HG03439 (cell line): ENCODE results near the gene NPAS3.

Experiments used
- ATAC-seq: cut with Tn5 transposase; IDR thresholded peaks from one replicate; pipeline ENCODE4 v1.9.1; 2021; ENCODE audit warnings: mild to moderate bottlenecking, moderate library complexity; ENCODE audit not compliant: unreplicated experiment

The NPAS3 gene

GRCh38 chr14:32938719-32939253 is at the start of gene NPAS3:
Gene NPAS3, plus strand, starts transcription at chr14:32938879.
- no peak for ATAC-seq

GRCh38 chr14:32896979-32897697 is 41.5 kb upstream of the NPAS3 start:
- no peak for ATAC-seq

DNA sequence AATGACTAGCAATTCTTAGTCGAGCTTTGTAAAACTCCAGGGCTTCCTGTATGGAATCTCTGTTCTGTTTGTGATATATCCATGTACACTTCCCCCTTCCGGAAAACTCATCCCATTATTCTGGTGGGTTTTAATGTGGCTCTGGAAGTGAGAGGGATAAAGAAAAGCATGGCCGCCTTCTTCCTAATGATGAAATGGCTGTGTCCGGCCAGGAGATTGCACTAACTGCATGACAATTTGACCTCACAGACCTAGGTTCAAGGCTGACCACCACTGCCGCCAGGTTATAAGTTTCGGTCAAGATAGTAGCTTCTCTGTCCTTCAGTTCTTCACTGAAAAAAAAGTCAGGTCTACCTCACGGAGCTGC is 41.0 kb upstream of the NPAS3 start:
- ATAC-seq = no peak

DNA sequence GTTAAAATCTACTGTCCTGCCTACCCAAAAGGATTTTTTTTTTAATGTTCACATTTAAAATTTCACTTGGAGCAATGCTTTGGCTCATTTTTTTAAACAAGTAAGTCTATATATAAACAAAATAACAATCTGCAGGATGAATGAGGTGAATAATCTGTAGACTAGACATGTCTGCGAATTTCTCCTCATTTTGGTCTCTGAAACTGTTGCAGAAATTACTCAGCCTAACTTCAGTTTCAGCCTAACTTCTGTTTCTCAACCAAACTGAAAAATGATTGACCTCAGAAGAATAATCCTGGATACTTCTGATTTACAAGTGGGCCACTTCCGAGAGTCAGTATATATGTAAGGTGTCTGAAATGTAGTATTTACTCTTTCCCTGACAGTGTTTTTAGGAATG is 39.8 kb upstream of the NPAS3 start:
- no peak for ATAC-seq

DNA sequence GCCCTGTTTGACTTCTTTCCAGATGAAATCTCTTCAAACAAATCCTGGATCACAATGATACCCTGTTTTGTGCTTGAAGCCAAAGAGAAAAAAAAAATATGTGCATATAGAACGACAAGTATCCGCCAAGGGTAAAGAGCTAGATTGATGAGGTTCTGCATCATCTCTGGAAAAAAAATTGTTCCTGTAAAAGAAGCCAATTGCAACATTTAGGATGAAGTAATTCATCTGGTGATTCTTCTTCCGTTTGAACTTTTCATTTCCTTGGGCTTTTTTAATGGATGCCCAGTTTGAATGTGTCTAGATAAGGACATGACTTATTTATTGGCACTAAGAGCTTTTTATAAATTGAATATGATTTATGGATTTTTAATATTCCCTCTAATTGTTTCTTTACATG is 38.1 kb upstream of the NPAS3 start:
- no peak for ATAC-seq

GRCh38 chr14:32905013-32905412 is 33.7 kb upstream of the NPAS3 start:
- ATAC-seq = no peak

- ATAC-seq = no peak
These were observed 32.0 kb upstream of the NPAS3 start for GRCh38 chr14:32906672-32907071.

GRCh38 chr14:32908196-32909084 is 30.2 kb upstream of the NPAS3 start:
- no peak for ATAC-seq

- no peak for ATAC-seq
These were observed 25.0 kb upstream of the NPAS3 start for GRCh38 chr14:32913725-32914124.

DNA sequence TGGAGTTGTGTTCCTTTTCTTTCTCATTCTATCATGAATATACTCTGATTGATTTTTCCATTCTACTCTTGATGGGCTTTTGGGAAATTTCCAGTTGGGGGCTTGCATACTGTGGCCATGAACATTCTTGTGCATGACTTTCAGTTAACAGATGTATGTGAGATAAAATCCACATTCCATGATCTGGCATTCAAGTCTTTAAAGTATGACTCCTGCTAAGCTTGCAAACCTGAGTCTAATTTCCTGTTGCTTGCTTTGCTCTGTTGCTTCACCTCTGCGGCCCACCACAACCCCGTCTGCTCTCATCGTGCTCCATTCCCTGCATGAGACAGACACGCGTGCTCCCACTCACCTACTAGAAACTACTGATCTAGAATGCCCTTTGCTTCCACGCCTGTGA is 24.3 kb upstream of the NPAS3 start:
- ATAC-seq = no peak

- ATAC-seq = no peak
These were observed 17.9 kb upstream of the NPAS3 start for GRCh38 chr14:32920696-32921276.

DNA sequence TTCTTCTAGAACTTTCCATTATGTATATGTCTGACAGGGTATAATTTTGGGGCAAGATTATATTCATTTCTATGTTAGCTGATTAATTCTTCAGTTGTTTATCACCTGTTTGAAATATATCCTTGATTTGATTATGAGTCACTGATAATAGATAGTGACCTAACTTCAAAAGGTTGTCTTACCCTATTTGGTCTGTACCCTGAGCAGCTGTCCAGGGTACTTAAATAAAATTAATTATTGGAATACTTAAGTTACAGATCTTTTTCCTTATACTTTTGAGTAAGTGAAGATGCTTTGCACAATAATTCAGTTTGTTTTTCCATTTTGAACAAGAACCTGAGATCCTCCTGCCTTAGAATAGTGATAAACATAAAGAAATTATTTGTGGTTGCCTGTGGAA is 13.2 kb upstream of the NPAS3 start:
- no peak for ATAC-seq

GRCh38 chr14:32932302-32932913 is 6.3 kb upstream of the NPAS3 start:
- no peak for ATAC-seq

DNA sequence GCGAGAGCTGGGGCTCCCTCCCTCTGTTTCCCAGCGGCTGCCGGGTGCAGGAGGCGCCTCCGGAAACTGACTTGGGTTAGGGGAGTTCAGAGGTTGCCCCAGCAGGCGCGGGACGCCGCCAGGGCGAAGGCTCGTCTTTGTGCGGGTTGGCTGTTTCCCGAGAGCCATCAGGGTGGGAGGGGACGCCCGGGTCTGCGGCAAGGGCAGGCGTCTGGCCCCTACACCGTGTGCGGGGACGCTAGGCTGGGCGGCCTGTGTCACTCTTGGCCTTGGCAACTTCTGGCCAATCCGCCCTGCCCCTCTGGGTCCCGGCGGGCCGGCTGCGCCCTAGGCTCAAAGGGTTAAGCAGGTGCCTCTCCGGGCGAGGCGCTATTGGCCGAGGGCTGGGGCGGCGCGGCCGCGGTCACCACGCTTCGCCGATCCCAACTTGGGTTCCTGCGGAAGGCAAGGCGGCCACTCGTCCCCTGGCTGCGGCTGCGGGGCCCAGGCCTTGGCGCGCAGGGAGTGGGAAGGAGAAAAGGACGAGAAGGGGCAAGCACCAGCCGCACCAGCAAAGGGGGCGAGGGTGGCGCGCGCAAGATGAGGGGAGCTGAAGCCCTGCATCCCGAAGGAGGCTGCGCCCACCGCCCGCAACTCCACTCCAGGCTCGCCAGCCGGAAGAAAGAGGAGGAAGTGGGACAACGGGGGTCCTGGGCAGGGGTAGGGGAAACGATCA is 5.6 kb upstream of the NPAS3 start:
- no peak for ATAC-seq

DNA sequence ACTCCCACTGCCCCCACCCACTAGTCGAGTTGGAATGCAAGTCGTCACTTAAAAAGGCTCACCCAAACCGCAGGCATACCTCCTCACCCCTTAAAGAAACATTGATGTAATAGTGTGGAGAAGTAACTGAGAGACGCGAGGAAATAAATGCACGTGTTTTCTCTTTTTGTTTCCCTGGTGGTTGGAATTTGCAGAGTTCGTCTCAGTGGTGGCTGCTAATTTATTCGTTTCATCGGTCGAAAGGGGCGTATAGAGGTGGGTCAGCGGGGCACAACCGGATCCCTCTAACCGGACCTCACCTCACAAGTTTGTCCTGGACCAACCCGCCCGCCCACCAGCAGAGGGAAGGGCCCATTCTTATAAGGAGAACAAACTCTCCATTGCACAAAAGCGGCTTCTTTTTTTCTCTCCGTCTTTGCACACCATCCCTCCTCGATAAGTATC is 5.0 kb upstream of the NPAS3 start:
- ATAC-seq = no peak

GRCh38 chr14:32934073-32934880 is 4.4 kb upstream of the NPAS3 start:
- no peak for ATAC-seq

- ATAC-seq = no peak
These were observed 3.6 kb upstream of the NPAS3 start for GRCh38 chr14:32934881-32935633.

DNA sequence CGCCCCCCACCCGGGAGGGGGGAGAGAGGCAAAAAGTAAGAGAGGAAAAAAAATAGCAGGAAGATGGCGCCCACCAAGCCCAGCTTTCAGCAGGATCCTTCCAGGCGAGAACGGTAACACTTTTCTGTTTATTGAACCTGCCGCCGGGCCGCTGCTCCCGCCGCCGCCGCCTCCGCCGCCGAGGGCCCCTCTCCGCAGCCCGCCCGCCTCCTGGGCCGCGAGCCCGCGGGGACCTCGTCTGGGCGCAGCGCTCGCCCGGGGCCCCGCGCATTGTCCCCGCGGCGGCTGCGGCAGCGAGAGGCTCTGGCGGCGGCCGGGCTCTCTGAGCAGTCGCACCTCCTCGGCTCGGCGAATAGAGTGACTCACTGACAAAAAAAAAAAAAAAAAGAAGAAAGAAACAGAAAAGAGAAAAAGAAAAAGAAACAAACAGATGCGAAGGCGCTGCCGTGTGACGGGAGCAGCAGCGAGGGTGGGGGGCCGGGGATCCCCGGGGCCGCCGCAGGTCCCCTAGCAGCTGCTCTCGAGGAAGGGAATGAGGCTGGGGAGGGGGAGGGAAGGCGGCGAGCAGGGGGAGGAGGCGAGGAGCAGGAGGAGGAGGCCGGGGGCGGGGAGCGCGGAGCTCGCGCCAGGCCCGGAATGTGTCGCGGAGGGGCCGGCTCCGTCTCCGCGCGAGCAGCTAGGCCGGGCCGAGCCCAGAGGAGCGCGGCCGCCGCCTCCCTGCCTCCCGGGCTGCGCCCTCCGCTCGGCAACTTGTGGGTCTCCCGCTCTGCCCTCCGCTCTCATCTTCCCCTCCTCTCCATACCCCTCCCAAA is 781 bp downstream of the NPAS3 start:
- no peak for ATAC-seq
